Esophagus muscularis mucosa (tissue), 3 donors: Measurements from ENCODE around the gene LIMCH1.

Experiments used
- CTCF ChIP-seq, 3 experiments: fragments of 200-600 bp in 2 of 3; fragments of 450-650 bp in 1 of 3; sonication (generic) in 2 of 3; IDR thresholded peaks; one replicate each; pipeline ENCODE4 v1.5.1; 2017 to 2019; ENCODE audit warnings: antibody characterized with exemption in 3 of 3, mild to moderate bottlenecking in 2 of 3, moderate library complexity in 1 of 3
- POLR2A ChIP-seq: fragments of 450-650 bp; IDR thresholded peaks from one replicate; pipeline ENCODE4 v1.6.1; 2017; ENCODE audit warnings: antibody characterized with exemption, moderate library complexity, mild to moderate bottlenecking, low read depth
- POLR2AphosphoS5 ChIP-seq, 2 donors: sonication (generic); formaldehyde crosslinking; IDR thresholded peaks; one replicate each; pipeline ENCODE4 v1.6.1; 2017; ENCODE audit warnings: antibody characterized with exemption in 2 of 2

- TF ChIP-seq POLR2AphosphoS5 (IDR thresholded peaks at IDR 0.05) (peak in 1 of 2 donors; percentile 42), CTCF (IDR thresholded peaks at IDR 0.05) (no peak), POLR2A (no peak)
Observed at GRCh38 chr4:41575207-41575606, 37.2 kb downstream of the LIMCH1 start.
